Adipocyte (in vitro differentiated cells): Measurements from ENCODE around the gene RAB30.

Source experiments
- DNase-seq: peaks from one replicate; pipeline ENCODE4 v3.0.0-alpha.2; 2015; ENCODE audit warnings: low read depth
- H3K27me3 ChIP-seq: replicated peaks from 2 replicates; pipeline ENCODE4 v1.7.0; 2013; ENCODE audit warnings: mild to moderate bottlenecking, low read length, moderate library complexity; ENCODE audit not compliant: control insufficient read depth, insufficient read depth
- H3K36me3 ChIP-seq: 2 replicates; pipeline ENCODE4 v1.7.0; 2013; ENCODE audit warnings: low read length, mild to moderate bottlenecking, moderate library complexity; ENCODE audit not compliant: control insufficient read depth, insufficient read depth, severe bottlenecking
- H3K4me1 ChIP-seq: 2 replicates; pipeline ENCODE4 v1.7.0; 2013; ENCODE audit warnings: mild to moderate bottlenecking, low read length, moderate library complexity; ENCODE audit not compliant: control insufficient read depth, insufficient read depth
- H3K4me3 ChIP-seq: 2 replicates; pipeline ENCODE4 v1.7.0; 2013; ENCODE audit warnings: mild to moderate bottlenecking, low read length, moderate library complexity
- H3K9ac ChIP-seq: 2 replicates; pipeline ENCODE4 v1.7.0; 2013; ENCODE audit warnings: mild to moderate bottlenecking, low read length, moderate library complexity
- H3K9me3 ChIP-seq: 2 replicates; pipeline ENCODE4 v1.7.0; 2013; ENCODE audit warnings: mild to moderate bottlenecking, low read length, moderate library complexity; ENCODE audit not compliant: control insufficient read depth

The RAB30 gene

DNA sequence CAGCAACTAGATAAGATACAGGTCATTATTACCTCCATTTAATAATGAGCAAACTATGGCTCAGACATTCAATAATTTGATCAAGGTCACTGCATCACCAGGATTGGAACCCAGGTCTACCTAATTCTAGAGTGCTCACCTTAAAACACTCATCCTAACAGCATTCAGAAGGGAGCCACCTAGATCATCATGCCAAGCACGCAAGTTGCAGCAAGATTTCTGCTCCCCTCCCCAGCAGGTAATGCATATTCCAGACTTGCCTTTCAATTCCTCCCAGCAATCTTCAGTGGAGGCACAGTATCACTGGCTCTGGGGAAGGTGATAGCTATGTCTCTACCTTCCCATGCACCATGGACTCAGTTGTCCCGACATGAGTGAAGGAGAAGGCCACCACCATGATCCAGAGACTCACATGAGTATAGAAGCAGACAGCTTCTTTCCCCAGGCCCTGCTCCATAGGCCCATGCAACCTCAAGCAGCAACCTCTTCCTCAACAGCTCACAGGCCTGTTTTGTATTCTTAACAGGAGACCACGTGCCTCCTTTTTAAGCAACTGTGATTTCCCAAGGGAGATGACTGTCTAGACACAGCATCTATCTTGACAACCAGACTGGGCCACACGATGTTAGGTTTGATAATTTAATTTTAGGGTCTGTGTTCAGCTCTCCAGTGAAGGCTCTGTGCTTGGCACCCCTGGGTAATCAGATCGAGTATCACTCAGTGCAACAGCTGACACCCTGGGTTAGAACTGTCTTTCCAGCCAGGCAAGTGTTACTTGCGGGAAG is 36.4 kb downstream of the RAB30 start:
- Histone ChIP-seq H3K4me1 (peaks cover 52% of the 10 kb centered on the region), H3K4me3 (no peak overlapping the region), H3K36me3 (no peaks in the 10 kb centered on the region), H3K27me3 (no peaks in the 10 kb centered on the region), H3K9me3 (no peaks in the 10 kb centered on the region), H3K9ac (no peak overlapping the region)
- peak; percentile 44 for DNase-seq

DNA sequence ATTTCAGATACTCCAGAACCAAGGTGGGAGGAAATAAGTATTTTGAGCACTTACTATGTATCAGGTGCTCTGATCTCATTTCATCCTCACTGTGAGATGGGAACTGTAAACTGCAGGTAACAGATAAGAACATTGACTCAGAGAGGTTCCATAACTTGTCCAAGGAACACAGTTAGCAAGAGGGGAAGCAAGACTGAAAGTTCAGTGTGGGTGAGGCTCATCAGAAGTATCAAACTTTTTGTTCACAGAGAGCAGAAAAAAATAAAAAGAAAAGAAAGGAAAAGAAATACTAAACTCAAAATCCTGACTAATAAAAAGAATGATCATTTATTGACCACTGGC is 37.1 kb downstream of the RAB30 start:
- Histone ChIP-seq H3K9ac (peak overlapping the region; percentile 65), H3K4me1 (peaks cover 52% of the 10 kb centered on the region), H3K27me3 (no peaks in the 10 kb centered on the region), H3K36me3 (no peaks in the 10 kb centered on the region), H3K4me3 (peak overlapping the region; percentile 59), H3K9me3 (no peaks in the 10 kb centered on the region)
- no peak for DNase-seq

DNA sequence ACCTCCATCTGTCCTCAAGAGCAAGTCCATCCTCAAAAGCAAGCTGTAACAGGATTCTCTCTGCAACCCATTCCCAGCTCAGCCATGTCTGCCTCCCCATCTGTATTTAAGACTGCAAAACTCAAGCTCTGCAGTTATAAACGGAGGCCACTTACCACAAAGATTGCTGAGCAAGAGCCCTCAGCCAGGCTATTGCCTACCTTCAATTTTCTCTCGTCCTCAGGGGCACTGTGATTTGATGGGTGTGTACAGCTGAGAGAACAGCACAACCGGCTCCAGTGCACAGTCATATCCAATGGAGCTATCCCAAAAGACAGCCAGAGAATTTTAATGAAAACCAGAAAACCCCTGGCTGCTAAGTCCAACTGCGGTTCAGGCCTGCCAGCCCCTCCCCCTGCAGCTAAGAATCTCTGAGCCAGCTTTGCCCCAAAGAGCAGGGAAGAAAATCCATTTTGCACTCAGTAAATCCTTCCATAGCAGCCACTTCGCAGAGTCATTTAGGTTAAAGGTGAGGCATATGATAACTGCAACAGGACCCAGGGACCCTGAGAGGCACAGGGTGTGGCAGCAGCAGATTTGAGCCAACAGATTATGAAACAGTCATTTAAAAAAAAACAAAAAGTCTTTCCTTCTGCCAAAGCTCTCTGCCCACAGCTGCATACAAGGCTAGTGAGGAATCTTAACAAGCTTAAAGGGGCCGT is 37.6 kb downstream of the RAB30 start:
- peak overlapping the region; percentile 59 for H3K4me3 ChIP-seq
- DNase-seq = peak; percentile 94

DNA sequence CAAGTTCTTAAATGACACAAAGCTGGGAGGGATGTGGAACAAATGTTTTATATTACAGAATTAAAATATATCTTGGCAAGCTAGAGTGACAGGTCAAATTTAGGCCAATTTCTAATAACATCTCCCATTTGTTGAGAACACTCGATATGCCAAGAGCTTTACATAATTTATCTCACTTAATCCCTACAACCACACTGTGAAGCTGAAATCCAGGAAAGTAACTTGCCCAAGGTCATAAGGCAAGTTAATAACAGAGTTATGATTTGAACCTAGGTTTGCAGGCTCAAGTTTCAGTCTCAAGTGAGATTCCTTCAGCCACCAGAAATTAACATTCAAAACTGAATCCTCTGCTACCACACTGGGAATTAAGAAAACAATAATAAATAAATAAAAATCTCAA is 38.3 kb downstream of the RAB30 start:
- no peaks in the 10 kb centered on the region for H3K36me3 ChIP-seq

More for the DNA sequence above, 37.6 kb downstream of the RAB30 start:
- Histone ChIP-seq H3K36me3 (no peaks in the 10 kb centered on the region), H3K27me3 (no peaks in the 10 kb centered on the region), H3K9ac (peak overlapping the region; percentile 65), H3K9me3 (no peaks in the 10 kb centered on the region), H3K4me1 (peaks cover 52% of the 10 kb centered on the region)

DNA sequence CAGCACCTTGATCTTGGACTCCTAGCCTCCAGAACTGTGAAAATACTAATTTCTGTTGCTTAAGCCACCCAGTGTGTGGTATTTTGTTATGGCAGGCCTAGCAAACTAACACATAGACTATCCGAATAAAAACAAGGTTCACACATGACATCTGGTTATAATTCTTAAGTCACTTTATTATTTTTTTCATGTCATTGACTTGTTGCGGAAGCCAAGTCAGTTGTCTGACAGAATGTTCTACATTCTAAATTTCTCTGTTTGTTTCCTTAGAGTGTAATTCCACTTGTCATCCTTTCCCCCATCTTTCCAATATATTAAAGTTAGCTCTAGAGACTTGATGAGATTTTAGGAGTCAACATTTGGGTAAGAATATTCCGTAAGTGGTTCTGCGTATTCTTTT is 40.6 kb downstream of the RAB30 start:
- Histone ChIP-seq H3K4me3 (no peak overlapping the region), H3K27me3 (no peaks in the 10 kb centered on the region), H3K36me3 (no peaks in the 10 kb centered on the region), H3K9me3 (no peaks in the 10 kb centered on the region), H3K9ac (no peak overlapping the region), H3K4me1 (peaks cover 44% of the 10 kb centered on the region)
- no peak for DNase-seq

More for the DNA sequence above, 38.3 kb downstream of the RAB30 start:
- H3K9ac ChIP-seq = peak overlapping the region; percentile 65
- no peaks in the 10 kb centered on the region for H3K9me3 ChIP-seq
- no peaks in the 10 kb centered on the region for H3K27me3 ChIP-seq
- DNase-seq = peak; percentile 31
- peaks cover 52% of the 10 kb centered on the region for H3K4me1 ChIP-seq
- H3K4me3 ChIP-seq = peak overlapping the region; percentile 59

DNA sequence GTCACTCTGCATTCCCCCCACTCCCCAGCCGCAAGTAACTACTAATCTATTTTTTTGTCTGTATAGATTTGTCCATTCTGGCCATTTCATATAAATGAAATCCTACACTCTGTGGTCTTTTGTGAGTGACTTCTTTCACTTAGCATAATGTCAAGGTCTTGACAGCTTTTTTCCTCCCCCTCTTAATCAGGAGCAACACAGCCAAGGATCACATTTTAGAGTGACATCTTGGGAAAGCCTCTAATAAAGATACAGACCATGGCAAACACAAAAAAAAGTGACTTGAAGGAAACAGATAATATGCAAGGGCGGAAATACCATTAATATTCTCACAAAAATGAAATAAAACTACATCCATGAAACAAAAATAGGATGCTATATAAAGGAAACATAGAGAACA is 43.9 kb downstream of the RAB30 start:
- DNase-seq = no peak
- Histone ChIP-seq H3K4me3 (no peak overlapping the region), H3K9me3 (no peaks in the 10 kb centered on the region), H3K4me1 (peaks cover 22% of the 10 kb centered on the region), H3K9ac (no peak overlapping the region), H3K27me3 (no peaks in the 10 kb centered on the region), H3K36me3 (no peaks in the 10 kb centered on the region)

DNA sequence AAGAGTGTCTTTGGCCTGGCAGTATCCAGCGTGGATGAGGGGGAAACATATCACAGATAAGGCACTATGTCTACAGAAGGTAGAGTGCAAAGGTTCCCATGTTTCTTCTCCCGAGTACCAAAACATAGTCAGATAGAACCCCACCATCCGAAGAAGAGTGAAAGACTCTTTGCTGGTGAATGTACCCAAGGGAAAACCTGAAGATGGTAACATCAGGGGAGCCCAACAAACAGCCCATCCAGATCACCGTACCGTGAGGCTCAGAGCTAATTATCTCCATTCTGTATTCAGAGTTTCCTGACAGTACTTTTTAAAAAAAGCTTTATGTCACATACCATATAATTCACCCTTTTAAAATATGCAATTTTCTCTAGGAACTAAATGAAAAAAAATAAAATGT is 44.4 kb downstream of the RAB30 start:
- Histone ChIP-seq H3K9me3 (no peaks in the 10 kb centered on the region), H3K36me3 (no peaks in the 10 kb centered on the region), H3K4me3 (no peak overlapping the region), H3K4me1 (peaks cover 17% of the 10 kb centered on the region), H3K27me3 (no peaks in the 10 kb centered on the region), H3K9ac (no peak overlapping the region)
- DNase-seq = no peak

DNA sequence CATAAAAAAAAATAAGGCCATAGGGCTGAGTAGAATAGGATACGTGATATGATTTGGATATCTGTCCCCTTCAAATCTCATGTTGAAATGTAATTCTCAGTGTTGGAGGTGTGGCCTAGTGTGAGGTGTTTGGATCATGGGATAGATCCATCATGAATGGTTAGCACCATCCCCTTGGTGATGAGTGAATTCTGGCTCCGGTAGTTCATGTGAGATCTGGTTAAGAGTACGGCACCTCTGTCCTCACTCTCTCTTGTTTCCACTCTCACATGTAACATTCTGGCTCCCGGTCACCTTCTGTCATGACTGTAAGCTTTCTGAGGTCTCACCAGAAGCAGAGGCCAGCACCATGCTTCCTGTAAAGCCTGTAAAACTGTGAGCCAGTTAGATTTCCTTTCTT is 45.5 kb downstream of the RAB30 start:
- H3K27me3 ChIP-seq = no peaks in the 10 kb centered on the region
- no peak for DNase-seq
- no peaks in the 10 kb centered on the region for H3K9me3 ChIP-seq
- H3K4me1 ChIP-seq = peaks cover 15% of the 10 kb centered on the region
- H3K4me3 ChIP-seq = no peak overlapping the region
- H3K9ac ChIP-seq = no peak overlapping the region
- no peaks in the 10 kb centered on the region for H3K36me3 ChIP-seq

DNA sequence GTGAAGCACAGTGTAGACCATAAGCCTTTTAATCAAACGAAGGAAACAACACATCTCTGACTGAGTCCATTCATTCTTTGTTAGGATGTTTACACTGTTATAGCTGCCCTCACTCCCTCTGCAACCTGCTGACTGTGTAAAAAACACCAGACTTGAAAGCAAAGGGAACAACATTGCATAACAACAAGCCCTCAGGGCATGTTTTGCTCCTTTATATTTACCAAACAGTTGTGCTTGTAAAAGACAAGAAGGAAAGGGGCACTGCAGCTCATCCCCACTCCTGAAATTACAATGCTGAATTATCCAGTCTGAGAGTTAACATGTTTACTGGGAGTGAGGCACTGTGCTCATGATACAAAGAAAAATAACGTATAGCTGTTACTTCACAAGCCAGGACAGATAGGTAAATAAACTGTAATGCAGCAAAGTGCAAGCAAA is 46.4 kb downstream of the RAB30 start:
- H3K36me3 ChIP-seq = no peaks in the 10 kb centered on the region

DNA sequence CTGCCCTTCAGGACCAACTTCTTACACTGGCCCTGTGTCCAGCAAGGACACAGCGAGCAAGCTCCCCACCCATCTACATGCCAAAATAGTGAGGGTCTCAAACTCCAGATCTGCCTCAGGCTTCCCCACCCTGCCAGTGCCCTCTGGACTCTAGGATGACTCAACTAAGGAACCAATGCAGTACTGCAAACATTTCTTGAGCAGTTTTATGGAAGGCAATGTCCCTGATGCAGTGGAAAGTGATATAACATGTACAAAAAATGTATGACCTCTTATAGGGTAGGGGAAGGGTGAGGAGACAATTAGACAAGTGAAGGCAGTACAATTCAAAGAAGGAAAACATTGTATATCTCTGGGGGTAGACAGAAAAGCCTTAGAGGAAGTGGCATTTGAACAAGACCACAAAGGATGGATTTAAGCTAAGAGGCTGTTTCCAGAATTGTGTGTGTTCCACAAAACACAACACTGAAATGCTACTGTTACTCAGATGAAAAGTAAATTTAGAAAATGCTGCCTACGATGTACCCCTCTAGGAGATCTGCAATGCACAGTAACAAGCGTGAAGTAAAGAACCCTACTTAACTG is 47.3 kb downstream of the RAB30 start:
- no peak for DNase-seq
- Histone ChIP-seq H3K4me3 (no peak overlapping the region), H3K27me3 (no peaks in the 10 kb centered on the region), H3K4me1 (peaks cover 19% of the 10 kb centered on the region), H3K9me3 (no peaks in the 10 kb centered on the region), H3K9ac (no peak overlapping the region), H3K36me3 (no peaks in the 10 kb centered on the region)

More for the DNA sequence above, 46.4 kb downstream of the RAB30 start:
- no peaks in the 10 kb centered on the region for H3K27me3 ChIP-seq
- peaks cover 19% of the 10 kb centered on the region for H3K4me1 ChIP-seq
- no peaks in the 10 kb centered on the region for H3K9me3 ChIP-seq
- DNase-seq = peak; percentile 78
- H3K4me3 ChIP-seq = no peak overlapping the region
- no peak overlapping the region for H3K9ac ChIP-seq

DNA sequence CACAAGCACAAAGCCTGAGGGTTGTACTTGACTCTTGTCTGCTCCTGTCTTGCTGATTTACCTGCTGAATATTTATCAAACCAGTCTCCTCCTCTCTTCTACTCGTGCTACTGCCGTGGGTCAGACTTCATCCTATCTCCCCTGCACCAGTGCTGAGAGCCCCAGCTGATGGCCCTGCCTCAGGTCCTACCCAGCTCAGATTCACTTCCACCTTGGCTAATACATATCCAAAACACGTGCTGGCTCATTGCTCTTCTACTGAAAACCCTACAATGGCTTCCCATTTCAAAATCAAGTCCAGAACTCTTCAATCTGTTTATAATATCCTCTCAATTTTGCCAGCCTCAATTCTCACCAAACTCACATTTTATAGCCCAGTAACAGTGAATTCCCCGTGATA is 48.3 kb downstream of the RAB30 start:
- no peaks in the 10 kb centered on the region for H3K9me3 ChIP-seq

More for the DNA sequence above, 48.3 kb downstream of the RAB30 start:
- no peak overlapping the region for H3K4me3 ChIP-seq
- DNase-seq = no peak
- H3K9ac ChIP-seq = no peak overlapping the region
- H3K36me3 ChIP-seq = no peaks in the 10 kb centered on the region
- no peaks in the 10 kb centered on the region for H3K27me3 ChIP-seq
- peaks cover 19% of the 10 kb centered on the region for H3K4me1 ChIP-seq
